ENCODE results near the gene CELF4.
A peak's percentile ranks its signal among the peaks of the same experiment; 100 is the strongest.
"Not testable (repeated sequence)": the region's sequence is repeated elsewhere in the genome, so short reads cannot be mapped to it uniquely, and the experiment has no call there.

Gene CELF4

DNA sequence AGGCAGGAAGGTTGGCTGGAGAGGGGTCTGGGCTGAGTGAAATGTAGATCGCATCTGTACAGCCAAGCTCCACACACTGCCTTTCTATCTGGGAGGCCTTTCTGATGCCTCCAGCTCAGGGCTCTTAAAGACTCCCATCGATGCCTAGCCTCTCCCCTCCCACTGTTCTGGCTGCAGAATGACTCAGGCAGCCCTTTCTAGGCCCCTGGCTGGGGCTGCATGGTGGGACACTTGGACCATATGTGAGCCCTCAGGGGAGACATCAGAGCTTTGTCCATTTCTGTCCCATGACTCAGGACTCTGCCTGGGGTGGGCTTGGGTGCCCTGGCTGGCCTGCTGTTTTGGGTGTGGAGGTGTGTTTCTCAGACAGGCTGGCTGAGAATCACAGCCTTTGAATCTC, 101.3 kb downstream of the CELF4 start:
- DNase-seq (ENCODE audit: low spot score) = no peak

DNA sequence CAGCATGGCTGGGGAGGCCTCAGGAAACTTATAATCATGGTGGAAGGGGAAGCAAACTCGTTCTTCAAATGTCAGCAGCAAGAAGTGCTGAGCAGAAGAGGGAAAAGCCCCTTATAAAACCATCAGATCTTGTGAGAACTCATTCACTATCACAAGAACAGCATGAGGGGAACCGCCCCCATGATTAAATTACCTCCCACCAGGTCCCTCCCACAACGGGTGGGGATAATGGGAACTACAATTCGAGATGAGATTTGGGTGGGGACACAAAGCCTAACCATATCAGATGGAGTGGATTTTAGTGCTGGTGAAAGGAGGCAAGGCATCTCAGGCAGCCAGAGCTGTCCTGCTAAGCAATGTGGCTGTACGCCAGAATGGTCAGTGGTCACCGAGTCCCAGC, 104.3 kb downstream of the CELF4 start:
- DNase-seq (ENCODE audit: low spot score) = not testable (repeated sequence)

DNA sequence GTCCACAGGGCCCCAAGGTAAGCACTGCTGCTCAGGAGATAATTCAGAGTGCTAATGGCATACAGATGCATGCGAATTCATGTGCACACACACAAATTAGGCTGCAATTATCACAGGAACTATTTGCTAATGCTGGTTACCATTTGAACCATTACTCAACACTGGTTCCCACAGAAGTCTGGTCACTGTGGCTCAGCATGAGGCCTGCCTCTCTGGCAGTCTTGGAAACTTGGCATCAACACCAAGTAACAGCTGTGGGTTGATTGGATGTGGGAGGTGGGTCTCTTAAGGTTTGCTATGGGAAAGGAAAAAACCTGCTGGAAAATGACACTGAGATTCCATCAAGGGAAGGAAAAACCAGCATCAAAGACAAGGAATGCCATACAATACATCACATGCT, 105.0 kb downstream of the CELF4 start:
- no peak for DNase-seq (ENCODE audit: low spot score)

DNA sequence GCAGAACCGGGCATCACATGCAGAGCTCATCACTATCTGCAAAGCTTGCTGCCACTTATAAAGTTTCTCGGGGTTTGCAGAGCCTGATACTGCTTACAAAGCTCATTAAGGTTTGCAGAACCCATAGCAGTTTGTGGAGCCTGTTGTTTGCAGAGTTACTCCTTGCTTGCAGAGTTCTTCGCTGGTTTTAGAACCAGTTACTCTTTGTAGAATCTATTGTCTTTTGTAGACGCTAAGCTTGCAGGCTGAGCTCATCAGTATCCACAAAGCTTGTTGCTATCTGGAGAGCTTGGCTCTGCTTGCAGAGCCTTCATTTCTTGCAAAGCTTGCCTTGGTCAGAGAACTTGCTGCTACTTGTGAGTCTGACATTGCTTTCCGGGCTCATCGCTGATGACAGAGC, 106.9 kb downstream of the CELF4 start:
- no peak for DNase-seq (ENCODE audit: low spot score)

GRCh38 chr18:37457753-37458152, 107.8 kb downstream of the CELF4 start:
- no peak for DNase-seq (ENCODE audit: low spot score)

DNA sequence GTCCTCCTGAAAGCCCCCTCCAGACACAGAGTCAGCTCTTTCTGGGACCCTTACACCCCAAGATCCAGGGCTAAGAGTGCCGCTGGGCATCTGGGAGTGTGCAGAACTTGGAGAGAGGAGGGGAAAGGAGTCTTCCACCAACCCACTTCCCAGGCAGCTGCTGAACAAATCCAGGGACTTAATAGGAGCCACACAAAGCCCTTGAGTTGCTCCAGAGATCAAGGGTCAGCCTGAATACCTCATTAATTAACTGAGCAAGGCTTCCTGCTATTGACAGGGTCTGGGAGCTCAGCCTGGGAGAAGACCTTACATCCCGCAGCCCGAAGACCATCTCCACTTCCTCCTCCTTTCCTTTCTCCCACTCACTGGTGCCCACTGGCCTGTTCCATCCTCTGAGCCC, 108.3 kb downstream of the CELF4 start:
- DNase-seq (ENCODE audit: low spot score) = no peak

GRCh38 chr18:37456873-37457272, 108.7 kb downstream of the CELF4 start:
- DNase-seq (ENCODE audit: low spot score) = no peak

DNA sequence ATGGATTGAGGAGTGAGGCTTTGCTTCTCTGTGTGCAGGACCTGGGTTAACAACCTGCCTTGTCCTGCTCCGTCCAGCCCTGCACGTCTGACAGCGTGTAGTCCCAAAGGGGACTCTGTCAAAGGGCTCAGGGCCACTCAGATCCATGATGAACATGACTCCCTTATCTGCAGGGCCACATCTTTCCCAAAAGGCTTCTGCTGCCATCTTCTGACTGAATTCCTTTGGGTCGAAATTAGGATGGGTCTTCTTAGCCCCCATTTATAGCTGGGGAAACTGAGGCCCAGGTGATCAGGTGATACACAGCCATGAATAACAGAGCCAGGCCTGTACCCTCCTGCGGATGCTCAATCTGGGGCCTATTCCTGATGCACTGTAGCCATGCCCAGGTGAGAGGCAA, 109.2 kb downstream of the CELF4 start:
- DNase-seq (ENCODE audit: low spot score) = no peak

GRCh38 chr18:37453752-37454151, 111.8 kb downstream of the CELF4 start:
- no peak for DNase-seq (ENCODE audit: low spot score)

- DNase-seq (ENCODE audit: low spot score) = no peak
These were observed 112.8 kb downstream of the CELF4 start for GRCh38 chr18:37452682-37453385.

GRCh38 chr18:37452015-37452414, 113.6 kb downstream of the CELF4 start:
- no peak for DNase-seq (ENCODE audit: low spot score)

GRCh38 chr18:37451239-37451825, 114.3 kb downstream of the CELF4 start:
- DNase-seq (ENCODE audit: low spot score) = no peak

- peak; percentile 27 for DNase-seq (ENCODE audit: low spot score)
These were observed 115.0 kb downstream of the CELF4 start for GRCh38 chr18:37450434-37451132.

GRCh38 chr18:37449618-37450017, 116.0 kb downstream of the CELF4 start:
- no peak for DNase-seq (ENCODE audit: low spot score)

DNA sequence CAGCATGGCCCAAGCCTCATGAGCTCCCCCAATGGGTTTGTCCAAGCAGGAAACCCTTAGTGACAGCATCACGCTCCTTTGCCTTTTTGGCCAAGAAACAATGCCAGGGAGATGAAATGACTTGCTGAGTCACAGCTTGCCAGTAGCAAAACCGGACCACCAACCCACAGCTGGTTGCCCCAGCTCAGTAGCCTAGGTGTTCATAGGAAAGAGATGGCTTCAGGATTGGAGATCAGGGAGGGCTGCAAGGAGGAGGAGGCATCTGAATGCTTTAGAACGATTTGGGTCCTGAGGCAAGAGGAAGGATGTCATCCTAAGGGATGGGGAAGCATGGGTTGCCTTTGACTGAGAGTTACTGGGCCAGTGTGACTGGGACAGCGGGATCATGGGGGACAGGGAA, 116.7 kb downstream of the CELF4 start:
- DNase-seq (ENCODE audit: low spot score) = no peak

DNA sequence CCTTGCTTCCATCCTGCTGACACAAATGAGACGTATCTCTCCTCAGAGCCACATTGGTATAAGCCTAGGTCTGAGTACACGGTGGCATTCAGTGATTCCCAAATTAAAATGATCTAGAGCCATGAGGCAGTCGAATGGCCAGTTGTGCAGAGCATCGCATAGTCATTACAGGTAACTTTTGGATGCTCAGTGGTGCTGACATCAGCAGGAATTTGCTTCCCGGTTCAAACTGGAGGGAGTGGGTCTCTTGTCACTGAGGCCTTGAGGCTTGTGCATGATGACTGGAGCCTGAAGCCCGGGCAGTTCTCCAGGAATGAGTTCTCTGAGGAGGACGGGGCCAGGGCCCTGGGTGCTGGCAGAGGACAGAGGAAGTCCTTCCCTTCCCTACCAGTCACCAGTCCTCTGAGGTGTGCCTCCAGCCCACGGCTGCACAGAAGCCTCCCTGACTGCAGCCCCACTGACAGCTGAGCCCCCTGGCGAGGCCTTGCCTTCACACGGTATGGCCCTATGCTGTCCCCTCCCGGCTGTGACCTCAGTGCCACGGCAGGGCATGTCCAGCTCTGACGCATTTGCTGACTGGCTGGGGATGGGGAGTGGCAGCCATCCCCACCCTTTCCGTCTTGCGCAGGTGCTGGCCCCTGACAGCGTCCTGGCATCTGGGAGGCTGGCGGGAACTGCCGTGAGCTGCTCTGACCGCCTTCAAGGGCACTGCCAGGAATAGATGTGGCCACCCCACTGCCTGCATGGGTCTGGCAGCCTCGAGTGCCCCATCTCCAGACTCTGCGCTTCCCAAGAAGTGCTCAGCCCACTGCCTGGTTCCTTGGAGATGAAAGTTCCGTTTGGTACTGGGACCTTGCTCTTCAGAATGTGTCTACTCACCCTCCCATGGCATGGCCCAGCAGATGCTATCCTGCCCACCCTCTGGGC, 117.4 kb downstream of the CELF4 start:
- no peak for DNase-seq (ENCODE audit: low spot score)

DNA sequence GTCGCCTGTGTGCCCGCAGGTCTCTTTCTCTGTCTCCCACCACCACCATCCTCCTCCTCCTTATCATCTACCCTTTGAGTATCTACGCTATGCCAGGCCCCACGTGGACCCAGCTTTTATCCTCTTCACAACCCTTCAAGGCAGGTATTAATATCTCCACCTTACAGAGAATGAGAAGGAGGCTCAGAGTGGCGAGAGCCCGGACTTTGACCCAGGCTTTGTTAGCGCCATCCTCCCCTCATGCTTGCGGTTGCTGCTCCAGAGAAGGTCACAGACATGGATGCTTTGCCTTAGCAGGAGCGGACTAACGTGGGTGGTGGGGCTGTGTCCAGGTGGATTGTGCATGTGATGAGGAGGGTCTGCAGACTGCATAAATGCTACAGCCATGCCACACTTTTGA, 119.8 kb downstream of the CELF4 start:
- no peak for DNase-seq (ENCODE audit: low spot score)

- DNase-seq (ENCODE audit: low spot score) = no peak
These were observed 120.2 kb downstream of the CELF4 start for GRCh38 chr18:37445368-37445767.

- no peak for DNase-seq (ENCODE audit: low spot score)
These were observed 122.1 kb downstream of the CELF4 start for GRCh38 chr18:37443325-37444055.

DNA sequence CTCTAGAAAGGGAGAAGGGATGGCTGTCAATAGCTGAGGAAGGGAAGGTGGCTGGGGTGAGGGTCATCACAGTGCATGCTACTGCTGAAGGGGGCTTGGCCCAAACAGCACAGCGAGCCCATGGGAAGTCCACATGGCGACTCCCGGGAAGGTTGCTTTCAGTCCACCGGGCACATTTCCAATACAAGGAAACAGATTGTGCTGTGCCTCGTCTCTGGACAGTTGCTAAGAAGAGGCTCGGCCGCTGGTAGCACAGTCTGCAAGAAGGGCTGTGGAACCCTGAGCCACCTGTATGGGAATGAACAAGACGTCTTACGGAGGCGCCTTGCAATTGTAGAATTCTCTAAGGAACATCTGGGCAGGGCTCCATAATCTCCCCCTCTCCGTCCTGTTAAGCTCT, 123.1 kb downstream of the CELF4 start:
- DNase-seq (ENCODE audit: low spot score) = no peak

- DNase-seq (ENCODE audit: low spot score) = no peak
These were observed 123.8 kb downstream of the CELF4 start for GRCh38 chr18:37441821-37442220.

DNA sequence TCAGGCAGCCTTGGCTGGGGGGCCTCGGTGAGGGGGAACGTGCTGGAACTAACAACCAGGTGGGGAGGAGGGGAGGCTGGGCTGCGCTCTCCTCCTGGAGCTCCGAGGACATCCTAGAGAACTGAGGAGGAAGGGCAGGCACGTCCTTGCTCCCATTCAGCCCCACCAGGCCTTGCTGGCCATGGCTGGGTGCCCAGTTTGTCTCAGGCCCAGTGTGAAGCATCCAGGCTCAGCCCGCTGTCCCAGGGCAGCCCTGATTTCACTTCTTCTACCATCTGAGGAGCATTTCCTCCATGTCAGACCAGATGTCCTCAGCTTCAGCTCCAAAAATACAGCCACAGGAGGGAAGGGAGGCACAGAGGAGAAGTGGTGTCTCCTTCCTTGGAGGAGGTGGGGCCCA, 125.4 kb downstream of the CELF4 start:
- DNase-seq (ENCODE audit: low spot score) = no peak
